VCaP (cell line): ENCODE results near the gene TNS1.

Source experiments
- H3K27ac ChIP-seq: fragments of 450-650 bp; 2 replicates; pipeline ENCODE4 v1.5.1; 2017
- CTCF ChIP-seq: fragments of 450-650 bp; conservative IDR thresholded peaks from 2 replicates; pipeline ENCODE4 v1.5.1; 2017; ENCODE audit warnings: mild to moderate bottlenecking, moderate library complexity

Gene TNS1

GRCh38 chr2:217972490-217972889 lies 30.3 kb downstream of the TNS1 start:
- TF ChIP-seq CTCF: no peak
- no peak overlapping the region for H3K27ac ChIP-seq

- H3K27ac ChIP-seq: no peak overlapping the region
- no peak for TF ChIP-seq CTCF
These were observed 30.8 kb downstream of the TNS1 start for GRCh38 chr2:217972037-217972436.

- no peak overlapping the region for H3K27ac ChIP-seq
- TF ChIP-seq CTCF: no peak
These were observed 31.6 kb downstream of the TNS1 start for GRCh38 chr2:217971166-217971565.

- no peak overlapping the region for H3K27ac ChIP-seq
- TF ChIP-seq CTCF: no peak
These were observed 32.6 kb downstream of the TNS1 start for GRCh38 chr2:217970206-217970605.

- no peak for TF ChIP-seq CTCF
- no peak overlapping the region for H3K27ac ChIP-seq
These were observed 33.2 kb downstream of the TNS1 start for GRCh38 chr2:217969588-217969987.

GRCh38 chr2:217968023-217968422 lies 34.8 kb downstream of the TNS1 start:
- no peak for TF ChIP-seq CTCF
- H3K27ac ChIP-seq: no peak overlapping the region

GRCh38 chr2:217966423-217967070 lies 36.2 kb downstream of the TNS1 start:
- H3K27ac ChIP-seq: no peak overlapping the region
- no peak for TF ChIP-seq CTCF
